K562 (cell line): ENCODE data around the gene MDM4. TPM values are rescaled to one million over a fixed set of nuclear protein-coding genes. Genes with fewer than 3 reads are reported as not detected.

Source experiments
- JUN ChIP-seq, 2 experiments: sonication (generic) in 1 of 2; formaldehyde crosslinking in 1 of 2; IDR thresholded peaks; 2 replicates each; pipeline versions ENCODE4 v1.6.1 to v1.8.0; 2012 to 2022; ENCODE audit warnings: borderline replicate concordance in 2 of 2, mild to moderate bottlenecking in 2 of 2, improper control_type of control experiment in 1 of 2, low read depth in 1 of 2, low read length in 1 of 2, missing genetic modification reagents in 1 of 2
- MGA ChIP-seq: fragments of 450-650 bp; IDR thresholded peaks from 2 replicates; pipeline ENCODE4 v1.6.1; 2016; ENCODE audit warnings: mild to moderate bottlenecking, moderate library complexity
- MTA3 ChIP-seq: fragments of 450-650 bp; formaldehyde crosslinking; IDR thresholded peaks from 2 replicates; pipeline ENCODE4 v1.6.1; 2017; ENCODE audit warnings: mild to moderate bottlenecking, borderline replicate concordance
- MTF1 ChIP-seq: fragments of 250-450 bp; sonication (Bioruptor Pico); IDR thresholded peaks from 2 replicates; pipeline ENCODE4 v1.9.0; 2021; ENCODE audit warnings: moderate library complexity, mild to moderate bottlenecking, inconsistent platforms, borderline replicate concordance
- SETDB1 ChIP-seq: IDR thresholded peaks from one replicate; pipeline ENCODE4 v1.6.1; 2012; ENCODE audit warnings: low read length, control low read depth, inconsistent platforms
- SREBF2 ChIP-seq: sonication (generic); formaldehyde crosslinking; IDR thresholded peaks from 2 replicates; pipeline ENCODE4 v1.4.0; 2020; ENCODE audit warnings: mild to moderate bottlenecking, missing genetic modification reagents
- TEAD1 ChIP-seq, 2 experiments: fragments of 450-650 bp in 1 of 2; sonication (generic) in 1 of 2; formaldehyde crosslinking; IDR thresholded peaks; 2 replicates each; pipeline versions ENCODE4 v1.4.0 to v1.8.0; 2020 to 2022; ENCODE audit warnings: mild to moderate bottlenecking in 2 of 2, missing genetic modification reagents in 1 of 2
- XRCC3 ChIP-seq: fragments of 450-650 bp; IDR thresholded peaks from 2 replicates; pipeline ENCODE4 v1.6.1; 2017; ENCODE audit warnings: mild to moderate bottlenecking, moderate library complexity
- ZNF212 ChIP-seq: fragments of 450-650 bp; formaldehyde crosslinking; IDR thresholded peaks from 2 replicates; pipeline ENCODE4 v1.4.0; 2020; ENCODE audit warnings: mild to moderate bottlenecking
- polyA plus RNA-seq, 8 experiments: library from polyadenylated mRNA; depleted of rRNA in 4 of 8; stranded (reverse) in 5 of 8; unstranded in 3 of 8; fragments of >200 nt; fragmentation: Nextera tagmentation in 2 of 8; fragmentation: Illumina TruSeq in 1 of 8; extraction: Ambion mirVana in 2 of 8; extraction: Trizol in 1 of 8; gene quantifications; 2 replicates each; pipeline versions ENCODE4 v1.2.1 to v1.2.3, GENCODE V29; 2011 to 2014; ENCODE audit warnings: inconsistent platforms in 1 of 8, missing spikeins in 1 of 8
- total RNA-seq, 7 experiments: library from RNA; depleted of rRNA in 6 of 7; stranded (reverse); fragments of >200 nt in 6 of 7; fragmentation: Illumina TruSeq in 2 of 7; extraction: Trizol in 2 of 7; gene quantifications; 2 replicates each; pipeline versions ENCODE4 v1.2.1 to v1.2.3, GENCODE V29; 2011 to 2021; ENCODE audit warnings: low replicate concordance in 1 of 7
- TF ChIP-seq, protein P1 (sequence below): fragments of 250-450 bp; sonication (Bioruptor Pico); IDR thresholded peaks from 2 replicates; pipeline ENCODE4 v1.5.1; 2021; ENCODE audit warnings: mild to moderate bottlenecking
- TF ChIP-seq, protein P2 (sequence below): sonication (generic); formaldehyde crosslinking; IDR thresholded peaks from 2 replicates; pipeline ENCODE4 v1.8.0; 2022; ENCODE audit warnings: mild to moderate bottlenecking, missing genetic modification reagents, borderline replicate concordance

MDM4 gene
- total and polyA plus RNA-seq, 9 of the 15 experiments (the other 6 are each of a cell fraction or from before 2014, with no cell fraction given), result 3.3 to 61.7 (median 21.2) TPM

GRCh38 chr1:204507317-204508105 is 8.7 kb upstream of the MDM4 start (continued):
- TF ChIP-seq MGA, result no peak
- TF ChIP-seq SREBF2 (CRISPR knock-in tag), result no peak
- no peak for TF ChIP-seq XRCC3
- TF ChIP-seq SETDB1, result no peak
- TF ChIP-seq MTF1, result no peak
- TF ChIP-seq, protein P1, sequence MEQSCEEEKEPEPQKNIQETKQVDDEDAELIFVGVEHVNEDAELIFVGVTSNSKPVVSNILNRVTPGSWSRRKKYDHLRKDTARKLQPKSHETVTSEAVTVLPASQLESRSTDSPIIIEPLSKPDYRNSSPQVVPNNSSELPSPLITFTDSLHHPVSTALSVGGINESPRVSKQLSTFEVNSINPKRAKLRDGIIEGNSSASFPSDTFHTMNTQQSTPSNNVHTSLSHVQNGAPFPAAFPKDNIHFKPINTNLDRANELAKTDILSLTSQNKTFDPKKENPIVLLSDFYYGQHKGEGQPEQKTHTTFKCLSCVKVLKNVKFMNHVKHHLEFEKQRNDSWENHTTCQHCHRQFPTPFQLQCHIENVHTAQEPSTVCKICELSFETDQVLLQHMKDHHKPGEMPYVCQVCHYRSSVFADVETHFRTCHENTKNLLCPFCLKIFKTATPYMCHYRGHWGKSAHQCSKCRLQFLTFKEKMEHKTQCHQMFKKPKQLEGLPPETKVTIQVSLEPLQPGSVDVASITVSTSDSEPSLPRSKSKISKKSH (CRISPR knock-in tag), result no peak
- TF ChIP-seq TEAD1 (CRISPR knock-in tag; IDR thresholded peaks at IDR 0.05), result 0 out of 4 replicates have a peak, but pooled peaks of 1 of the 2 experiments have one; percentile 25
- TF ChIP-seq, protein P2, sequence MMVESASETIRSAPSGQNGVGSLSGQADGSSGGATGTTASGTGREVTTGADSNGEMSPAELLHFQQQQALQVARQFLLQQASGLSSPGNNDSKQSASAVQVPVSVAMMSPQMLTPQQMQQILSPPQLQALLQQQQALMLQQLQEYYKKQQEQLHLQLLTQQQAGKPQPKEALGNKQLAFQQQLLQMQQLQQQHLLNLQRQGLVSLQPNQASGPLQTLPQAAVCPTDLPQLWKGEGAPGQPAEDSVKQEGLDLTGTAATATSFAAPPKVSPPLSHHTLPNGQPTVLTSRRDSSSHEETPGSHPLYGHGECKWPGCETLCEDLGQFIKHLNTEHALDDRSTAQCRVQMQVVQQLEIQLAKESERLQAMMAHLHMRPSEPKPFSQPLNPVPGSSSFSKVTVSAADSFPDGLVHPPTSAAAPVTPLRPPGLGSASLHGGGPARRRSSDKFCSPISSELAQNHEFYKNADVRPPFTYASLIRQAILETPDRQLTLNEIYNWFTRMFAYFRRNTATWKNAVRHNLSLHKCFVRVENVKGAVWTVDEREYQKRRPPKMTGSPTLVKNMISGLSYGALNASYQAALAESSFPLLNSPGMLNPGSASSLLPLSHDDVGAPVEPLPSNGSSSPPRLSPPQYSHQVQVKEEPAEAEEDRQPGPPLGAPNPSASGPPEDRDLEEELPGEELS, result no peak
- TF ChIP-seq ZNF212 (CRISPR knock-in tag), result no peak
- TF ChIP-seq JUN (IDR thresholded peaks at IDR 0.05; ENCODE audit: borderline replicate concordance, low read depth, low read length), result no peak
- TF ChIP-seq JUN (CRISPR knock-in tag; IDR thresholded peaks at IDR 0.05; ENCODE audit: borderline replicate concordance), result no peak
- TF ChIP-seq MTA3, result no peak
